Hepatocyte (in vitro differentiated cells): Measurements from ENCODE around the gene NR2E1.

Experiments
- EZH2 ChIP-seq: fragments of 200-600 bp; sonication (generic); IDR thresholded peaks from 2 replicates; pipeline ENCODE4 v1.6.1; 2016; ENCODE audit warnings: antibody characterized with exemption, mild to moderate bottlenecking, borderline replicate concordance
- EZH2phosphoT487 ChIP-seq: fragments of 200-600 bp; sonication (generic); IDR thresholded peaks from one replicate; pipeline ENCODE4 v1.6.1; 2018; ENCODE audit warnings: antibody characterized with exemption, mild to moderate bottlenecking, low read depth, moderate library complexity; ENCODE audit not compliant: unreplicated experiment, severe bottlenecking
- TF ChIP-seq, protein P1 (sequence below): fragments of 200-600 bp; sonication (generic); IDR thresholded peaks from 2 replicates; pipeline ENCODE4 v1.5.1; 2016; ENCODE audit warnings: antibody characterized with exemption, mild to moderate bottlenecking; ENCODE audit not compliant: poor library complexity

DNA sequence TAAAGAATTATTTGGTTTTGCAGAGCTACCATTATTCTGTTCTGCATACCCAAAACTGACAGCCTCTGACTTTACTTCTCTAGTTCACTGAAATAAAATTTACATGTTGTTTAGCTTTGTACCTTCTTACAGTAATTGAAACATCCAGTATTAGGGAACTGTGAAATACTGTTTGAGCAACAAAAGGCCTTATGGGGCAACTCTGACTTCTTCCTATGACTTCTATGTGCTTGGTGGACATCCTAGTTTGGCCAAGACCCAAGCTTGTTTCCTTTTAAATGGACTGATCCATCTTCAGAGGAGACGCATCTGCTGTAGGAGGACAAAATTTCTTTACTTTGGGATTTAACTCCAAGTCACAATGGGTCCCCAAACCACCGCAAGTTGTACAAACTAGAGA is 44.7 kb downstream of the NR2E1 start:
- TF ChIP-seq EZH2 (no peak), EZH2phosphoT487 (no peak)
- TF ChIP-seq, protein P1, sequence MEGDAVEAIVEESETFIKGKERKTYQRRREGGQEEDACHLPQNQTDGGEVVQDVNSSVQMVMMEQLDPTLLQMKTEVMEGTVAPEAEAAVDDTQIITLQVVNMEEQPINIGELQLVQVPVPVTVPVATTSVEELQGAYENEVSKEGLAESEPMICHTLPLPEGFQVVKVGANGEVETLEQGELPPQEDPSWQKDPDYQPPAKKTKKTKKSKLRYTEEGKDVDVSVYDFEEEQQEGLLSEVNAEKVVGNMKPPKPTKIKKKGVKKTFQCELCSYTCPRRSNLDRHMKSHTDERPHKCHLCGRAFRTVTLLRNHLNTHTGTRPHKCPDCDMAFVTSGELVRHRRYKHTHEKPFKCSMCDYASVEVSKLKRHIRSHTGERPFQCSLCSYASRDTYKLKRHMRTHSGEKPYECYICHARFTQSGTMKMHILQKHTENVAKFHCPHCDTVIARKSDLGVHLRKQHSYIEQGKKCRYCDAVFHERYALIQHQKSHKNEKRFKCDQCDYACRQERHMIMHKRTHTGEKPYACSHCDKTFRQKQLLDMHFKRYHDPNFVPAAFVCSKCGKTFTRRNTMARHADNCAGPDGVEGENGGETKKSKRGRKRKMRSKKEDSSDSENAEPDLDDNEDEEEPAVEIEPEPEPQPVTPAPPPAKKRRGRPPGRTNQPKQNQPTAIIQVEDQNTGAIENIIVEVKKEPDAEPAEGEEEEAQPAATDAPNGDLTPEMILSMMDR, result no peak
